HepG2 (cell line): ENCODE results near the gene CC2D1A. TPM values are rescaled to one million over a fixed set of nuclear protein-coding genes. Genes with fewer than 3 reads are reported as not detected.

Source experiments
- CREB1 ChIP-seq, 2 experiments: fragments of 450-650 bp in 1 of 2; IDR thresholded peaks; 2 replicates each; pipeline ENCODE4 v1.6.1; 2016 to 2017; ENCODE audit warnings: control low read depth in 1 of 2, mild to moderate bottlenecking in 1 of 2, missing compliant biosample characterization in 1 of 2, missing genetic modification characterization in 1 of 2
- ETV5 ChIP-seq: IDR thresholded peaks from 2 replicates; pipeline ENCODE4 v1.6.1; 2018; ENCODE audit warnings: missing biosample characterization, missing genetic modification reagents, inconsistent platforms, borderline replicate concordance
- GTF2F1 ChIP-seq: fragments of 150-350 bp; IDR thresholded peaks from 2 replicates; pipeline ENCODE4 v1.6.1; 2014; ENCODE audit warnings: low read length
- HHEX ChIP-seq: IDR thresholded peaks from 2 replicates; pipeline ENCODE4 v1.6.1; 2016; ENCODE audit warnings: control low read depth
- JUN ChIP-seq: sonication (generic); formaldehyde crosslinking; IDR thresholded peaks from 2 replicates; pipeline ENCODE4 v1.4.0; 2020; ENCODE audit warnings: mild to moderate bottlenecking, missing genetic modification reagents
- KLF6 ChIP-seq: IDR thresholded peaks from 2 replicates; pipeline ENCODE4 v1.8.0; 2016; ENCODE audit warnings: missing biosample characterization, missing genetic modification reagents
- MEF2D ChIP-seq: sonication (generic); formaldehyde crosslinking; IDR thresholded peaks from 2 replicates; pipeline ENCODE4 v1.5.1; 2020; ENCODE audit warnings: mild to moderate bottlenecking, missing genetic modification reagents
- MTA1 ChIP-seq: sonication (generic); formaldehyde crosslinking; IDR thresholded peaks from 2 replicates; pipeline ENCODE4 v1.4.0; 2020; ENCODE audit warnings: missing genetic modification reagents, mild to moderate bottlenecking, borderline replicate concordance
- NFATC3 ChIP-seq: sonication (generic); formaldehyde crosslinking; IDR thresholded peaks from 2 replicates; pipeline ENCODE4 v1.5.1; 2020; ENCODE audit warnings: mild to moderate bottlenecking, missing genetic modification reagents
- PHF20 ChIP-seq: sonication (generic); formaldehyde crosslinking; IDR thresholded peaks from 2 replicates; pipeline ENCODE4 v1.5.0; 2020; ENCODE audit warnings: mild to moderate bottlenecking, missing genetic modification reagents
- POLR2AphosphoS2 ChIP-seq: IDR thresholded peaks from 2 replicates; pipeline ENCODE4 v1.6.1; 2011; ENCODE audit warnings: low read depth, low read length, improper control_type of control experiment
- SETDB1 ChIP-seq: sonication (generic); formaldehyde crosslinking; IDR thresholded peaks from 2 replicates; pipeline ENCODE4 v1.5.1; 2020; ENCODE audit warnings: missing genetic modification reagents, mild to moderate bottlenecking, borderline replicate concordance
- SNRNP70 ChIP-seq: fragments of 200-400 bp; formaldehyde crosslinking; IDR thresholded peaks from 2 replicates; pipeline ENCODE4 v1.6.1; 2017; ENCODE audit warnings: mild to moderate bottlenecking, low read depth, low read length, moderate library complexity
- SP140L ChIP-seq: sonication (generic); formaldehyde crosslinking; IDR thresholded peaks from 2 replicates; pipeline ENCODE4 v1.4.0; 2020; ENCODE audit warnings: missing genetic modification reagents, borderline replicate concordance
- SRY ChIP-seq: sonication (generic); formaldehyde crosslinking; IDR thresholded peaks from 2 replicates; pipeline ENCODE4 v1.8.0; 2022; ENCODE audit warnings: mild to moderate bottlenecking, missing genetic modification reagents
- ZFP90 ChIP-seq: sonication (generic); formaldehyde crosslinking; IDR thresholded peaks from 2 replicates; pipeline ENCODE4 v1.8.0; 2022; ENCODE audit warnings: missing genetic modification reagents, mild to moderate bottlenecking, inconsistent platforms, borderline replicate concordance
- ZNF543 ChIP-seq: sonication (generic); formaldehyde crosslinking; IDR thresholded peaks from 2 replicates; pipeline ENCODE4 v1.4.0; 2020; ENCODE audit warnings: mild to moderate bottlenecking, missing genetic modification reagents
- ZNF567 ChIP-seq: sonication (generic); formaldehyde crosslinking; IDR thresholded peaks from 2 replicates; pipeline ENCODE4 v1.8.1; 2023; ENCODE audit warnings: mild to moderate bottlenecking, missing genetic modification reagents, borderline replicate concordance
- ZNF589 ChIP-seq: sonication (generic); formaldehyde crosslinking; conservative IDR thresholded peaks from 2 replicates; pipeline ENCODE4 v1.8.0; 2022; ENCODE audit warnings: mild to moderate bottlenecking, moderate library complexity, missing genetic modification reagents
- ZNF616 ChIP-seq: sonication (generic); formaldehyde crosslinking; IDR thresholded peaks from 2 replicates; pipeline ENCODE4 v1.5.0; 2020; ENCODE audit warnings: low read depth, mild to moderate bottlenecking, missing genetic modification reagents
- ZNF644 ChIP-seq: IDR thresholded peaks from 2 replicates; pipeline ENCODE4 v1.6.1; 2016; ENCODE audit warnings: low read depth
- ZNF749 ChIP-seq: sonication (generic); formaldehyde crosslinking; IDR thresholded peaks from 2 replicates; pipeline ENCODE4 v1.8.0; 2022; ENCODE audit warnings: mild to moderate bottlenecking, missing genetic modification reagents, moderate library complexity, borderline replicate concordance
- ZNF816 ChIP-seq: sonication (generic); formaldehyde crosslinking; IDR thresholded peaks from 2 replicates; pipeline ENCODE4 v1.8.0; 2022; ENCODE audit warnings: missing genetic modification reagents, mild to moderate bottlenecking, borderline replicate concordance
- ZZZ3 ChIP-seq: sonication (generic); formaldehyde crosslinking; IDR thresholded peaks from 2 replicates; pipeline ENCODE4 v1.4.0; 2020; ENCODE audit warnings: missing genetic modification reagents, mild to moderate bottlenecking, borderline replicate concordance
- polyA plus RNA-seq, 8 experiments: library from polyadenylated mRNA; depleted of rRNA in 3 of 8; stranded (reverse) in 7 of 8; unstranded in 1 of 8; fragments of >200 nt; fragmentation: Illumina TruSeq in 4 of 8; extraction: Trizol in 4 of 8; gene quantifications; 2 replicates each; pipeline versions ENCODE4 v1.2.1 to v1.2.3, GENCODE V29; 2011 to 2016; ENCODE audit warnings: low read depth in 4 of 8, missing spikeins in 1 of 8, mixed read lengths in 1 of 8; ENCODE audit not compliant: insufficient read depth in 1 of 8
- total RNA-seq, 5 experiments: library from RNA; depleted of rRNA; stranded (reverse); fragments of >200 nt; fragmentation: Illumina TruSeq; extraction: Trizol; gene quantifications; 2 replicates each; pipeline ENCODE4 v1.2.3, GENCODE V29; 2016; ENCODE audit warnings: low read depth in 1 of 5
- TF ChIP-seq, protein P1 (sequence below): sonication (generic); formaldehyde crosslinking; conservative IDR thresholded peaks from 2 replicates; pipeline ENCODE4 v1.8.0; 2022; ENCODE audit warnings: low read depth, missing genetic modification reagents
- TF ChIP-seq, protein P2 (sequence below): sonication (generic); formaldehyde crosslinking; IDR thresholded peaks from 2 replicates; pipeline ENCODE4 v1.4.0; 2020; ENCODE audit warnings: missing genetic modification reagents; ENCODE audit errors: not compliant biosample characterization
- TF ChIP-seq, protein P3 (sequence below): sonication (generic); formaldehyde crosslinking; IDR thresholded peaks from 2 replicates; pipeline ENCODE4 v1.8.1; 2022; ENCODE audit warnings: low read depth, mild to moderate bottlenecking, missing genetic modification reagents

CC2D1A gene
- total and polyA plus RNA-seq, 2 of the 13 experiments (the other 11 are each of a cell fraction or from before 2014, with no cell fraction given): 9.7 to 11.5 TPM

DNA sequence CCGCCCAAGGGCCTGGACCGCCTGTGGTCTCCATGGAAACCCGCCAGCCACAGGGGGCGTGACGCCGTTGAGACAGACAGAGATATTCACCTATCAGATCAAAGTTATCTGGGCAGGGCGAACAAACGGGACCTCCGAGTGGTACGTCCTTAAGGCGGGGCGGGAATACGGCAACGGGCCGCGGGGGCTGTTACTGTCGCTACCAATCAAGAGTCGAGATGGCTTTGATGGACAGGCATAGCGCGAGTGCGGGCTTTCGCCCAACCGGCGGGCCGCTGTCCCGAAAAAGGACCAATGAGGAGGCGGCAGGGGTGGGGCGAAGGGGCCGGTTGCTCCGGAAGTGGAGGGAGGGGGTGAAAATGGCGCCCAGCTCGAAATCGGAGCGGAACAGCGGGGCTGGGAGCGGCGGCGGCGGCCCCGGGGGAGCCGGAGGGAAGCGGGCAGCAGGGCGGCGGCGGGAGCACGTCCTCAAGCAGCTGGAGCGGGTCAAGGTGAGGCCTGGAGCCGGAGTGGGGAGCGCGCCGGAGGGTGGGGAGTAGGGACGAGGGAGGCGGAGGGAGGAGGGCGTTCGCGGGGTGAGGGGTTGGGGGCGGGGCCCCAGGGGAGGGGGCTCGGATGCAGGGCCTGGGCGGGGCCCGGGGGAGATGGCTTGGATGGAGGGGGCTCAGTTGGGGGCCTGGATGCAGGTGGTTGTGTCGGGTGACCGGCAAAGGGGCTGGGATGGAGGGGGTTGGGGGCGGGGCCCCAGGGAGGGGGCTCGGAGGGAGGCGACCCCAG lies 46.3 kb downstream of the CC2D1A start, which contains the start of gene DCAF15 (continued):
- TF ChIP-seq KLF6 (CRISPR knock-in tag): no peak
- no peak for TF ChIP-seq JUN (CRISPR knock-in tag)
- TF ChIP-seq, protein P1, sequence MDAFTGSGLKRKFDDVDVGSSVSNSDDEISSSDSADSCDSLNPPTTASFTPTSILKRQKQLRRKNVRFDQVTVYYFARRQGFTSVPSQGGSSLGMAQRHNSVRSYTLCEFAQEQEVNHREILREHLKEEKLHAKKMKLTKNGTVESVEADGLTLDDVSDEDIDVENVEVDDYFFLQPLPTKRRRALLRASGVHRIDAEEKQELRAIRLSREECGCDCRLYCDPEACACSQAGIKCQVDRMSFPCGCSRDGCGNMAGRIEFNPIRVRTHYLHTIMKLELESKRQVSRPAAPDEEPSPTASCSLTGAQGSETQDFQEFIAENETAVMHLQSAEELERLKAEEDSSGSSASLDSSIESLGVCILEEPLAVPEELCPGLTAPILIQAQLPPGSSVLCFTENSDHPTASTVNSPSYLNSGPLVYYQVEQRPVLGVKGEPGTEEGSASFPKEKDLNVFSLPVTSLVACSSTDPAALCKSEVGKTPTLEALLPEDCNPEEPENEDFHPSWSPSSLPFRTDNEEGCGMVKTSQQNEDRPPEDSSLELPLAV (CRISPR knock-in tag): no peak
- TF ChIP-seq SNRNP70: no peak
- TF ChIP-seq ZFP90 (CRISPR knock-in tag): no peak
- no peak for TF ChIP-seq POLR2AphosphoS2
- no peak for TF ChIP-seq MTA1 (CRISPR knock-in tag)
- TF ChIP-seq, protein P2, sequence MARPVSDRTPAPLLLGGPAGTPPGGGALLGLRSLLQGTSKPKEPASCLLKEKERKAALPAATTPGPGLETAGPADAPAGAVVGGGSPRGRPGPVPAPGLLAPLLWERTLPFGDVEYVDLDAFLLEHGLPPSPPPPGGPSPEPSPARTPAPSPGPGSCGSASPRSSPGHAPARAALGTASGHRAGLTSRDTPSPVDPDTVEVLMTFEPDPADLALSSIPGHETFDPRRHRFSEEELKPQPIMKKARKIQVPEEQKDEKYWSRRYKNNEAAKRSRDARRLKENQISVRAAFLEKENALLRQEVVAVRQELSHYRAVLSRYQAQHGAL (CRISPR knock-in tag): no peak
- no peak for TF ChIP-seq ZNF567 (CRISPR knock-in tag)
- no peak for TF ChIP-seq MEF2D (CRISPR knock-in tag)
- no peak for TF ChIP-seq ZZZ3 (CRISPR knock-in tag)
- no peak for TF ChIP-seq ZNF644 (CRISPR knock-in tag)
- no peak for TF ChIP-seq GTF2F1
- TF ChIP-seq HHEX: no peak
- no peak for TF ChIP-seq ZNF816
- TF ChIP-seq, protein P3, sequence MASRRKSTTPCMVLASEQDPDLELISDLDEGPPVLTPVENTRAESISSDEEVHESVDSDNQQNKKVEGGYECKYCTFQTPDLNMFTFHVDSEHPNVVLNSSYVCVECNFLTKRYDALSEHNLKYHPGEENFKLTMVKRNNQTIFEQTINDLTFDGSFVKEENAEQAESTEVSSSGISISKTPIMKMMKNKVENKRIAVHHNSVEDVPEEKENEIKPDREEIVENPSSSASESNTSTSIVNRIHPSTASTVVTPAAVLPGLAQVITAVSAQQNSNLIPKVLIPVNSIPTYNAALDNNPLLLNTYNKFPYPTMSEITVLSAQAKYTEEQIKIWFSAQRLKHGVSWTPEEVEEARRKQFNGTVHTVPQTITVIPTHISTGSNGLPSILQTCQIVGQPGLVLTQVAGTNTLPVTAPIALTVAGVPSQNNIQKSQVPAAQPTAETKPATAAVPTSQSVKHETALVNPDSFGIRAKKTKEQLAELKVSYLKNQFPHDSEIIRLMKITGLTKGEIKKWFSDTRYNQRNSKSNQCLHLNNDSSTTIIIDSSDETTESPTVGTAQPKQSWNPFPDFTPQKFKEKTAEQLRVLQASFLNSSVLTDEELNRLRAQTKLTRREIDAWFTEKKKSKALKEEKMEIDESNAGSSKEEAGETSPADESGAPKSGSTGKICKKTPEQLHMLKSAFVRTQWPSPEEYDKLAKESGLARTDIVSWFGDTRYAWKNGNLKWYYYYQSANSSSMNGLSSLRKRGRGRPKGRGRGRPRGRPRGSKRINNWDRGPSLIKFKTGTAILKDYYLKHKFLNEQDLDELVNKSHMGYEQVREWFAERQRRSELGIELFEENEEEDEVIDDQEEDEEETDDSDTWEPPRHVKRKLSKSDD (CRISPR knock-in tag): no peak
- no peak for TF ChIP-seq SP140L (CRISPR knock-in tag)
- TF ChIP-seq NFATC3 (CRISPR knock-in tag): no peak
- TF ChIP-seq SRY (CRISPR knock-in tag): no peak
- TF ChIP-seq ZNF589: no peak
- no peak for TF ChIP-seq ZNF749
- TF ChIP-seq ZNF543 (CRISPR knock-in tag): no peak
- TF ChIP-seq PHF20 (CRISPR knock-in tag): peak; percentile 64; the same call in 1 of the 2 replicates
- peak; percentile 93 for TF ChIP-seq ETV5 (CRISPR knock-in tag)
- TF ChIP-seq CREB1 (IDR thresholded peaks at IDR 0.05): peak; percentile 94
- peak; percentile 94 for TF ChIP-seq CREB1 (CRISPR knock-in tag; IDR thresholded peaks at IDR 0.05)
- no peak for TF ChIP-seq ZNF616 (CRISPR knock-in tag)
- no peak for TF ChIP-seq SETDB1
